Kidney glomerular epithelial cell (primary cell): ENCODE measurements around the gene ARHGAP21.
"Not testable (repeated sequence)": the region's sequence is repeated elsewhere in the genome, so short reads cannot be mapped to it uniquely, and the experiment has no call there.

Experiments
- DNase-seq: peaks from one replicate; lab custom pipeline; 2025; lab: John Stamatoyannopoulos, UW

ARHGAP21 gene

GRCh38 chr10:24723788-24724380 lies at the start of gene ARHGAP21:
Gene ARHGAP21 (minus strand): TSS chr10:24723887. CDS start chr10:24721899, 1,988 bp downstream.
- peak; percentile 62 for DNase-seq

DNA sequence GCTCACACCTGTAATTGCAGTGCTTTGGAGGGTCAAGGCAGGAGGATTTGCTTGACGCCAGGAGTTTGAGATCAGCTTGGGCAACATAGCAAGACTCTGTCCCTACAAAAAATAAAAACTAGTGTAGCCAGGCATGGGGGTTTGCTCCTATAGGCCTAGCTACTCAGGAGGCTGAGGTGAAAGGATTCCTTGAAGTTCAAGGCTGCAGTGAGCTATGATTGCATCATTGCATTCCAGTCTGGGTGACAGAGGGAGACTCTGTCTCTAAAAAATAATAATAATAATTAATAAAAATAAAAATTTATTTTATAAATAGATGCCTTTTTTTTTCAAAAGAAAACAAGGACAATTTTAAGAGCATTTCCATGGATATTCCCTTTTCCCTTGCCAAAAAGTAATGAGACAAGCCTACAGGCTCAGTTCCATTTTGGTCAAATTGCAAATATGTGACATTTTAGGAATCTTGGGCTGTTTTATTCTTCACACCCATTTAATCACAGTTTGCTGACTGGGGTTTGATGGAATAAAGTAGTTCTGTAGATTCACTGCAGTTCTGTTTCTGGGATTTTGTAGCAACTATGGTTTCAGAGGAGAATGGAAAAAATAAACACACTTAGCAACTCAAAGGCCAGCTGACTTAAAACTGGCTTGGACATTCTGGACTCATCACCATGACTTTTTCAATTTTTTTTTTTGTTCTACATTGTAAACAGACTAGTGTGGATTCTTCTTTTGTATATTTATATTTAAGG lies 48.4 kb upstream of the ARHGAP21 start:
- DNase-seq: no peak

GRCh38 chr10:24764991-24765390 lies 41.3 kb upstream of the ARHGAP21 start:
- not testable (repeated sequence) for DNase-seq

- DNase-seq: peak; percentile 15
These were observed 39.4 kb upstream of the ARHGAP21 start for GRCh38 chr10:24762966-24763623.

DNA sequence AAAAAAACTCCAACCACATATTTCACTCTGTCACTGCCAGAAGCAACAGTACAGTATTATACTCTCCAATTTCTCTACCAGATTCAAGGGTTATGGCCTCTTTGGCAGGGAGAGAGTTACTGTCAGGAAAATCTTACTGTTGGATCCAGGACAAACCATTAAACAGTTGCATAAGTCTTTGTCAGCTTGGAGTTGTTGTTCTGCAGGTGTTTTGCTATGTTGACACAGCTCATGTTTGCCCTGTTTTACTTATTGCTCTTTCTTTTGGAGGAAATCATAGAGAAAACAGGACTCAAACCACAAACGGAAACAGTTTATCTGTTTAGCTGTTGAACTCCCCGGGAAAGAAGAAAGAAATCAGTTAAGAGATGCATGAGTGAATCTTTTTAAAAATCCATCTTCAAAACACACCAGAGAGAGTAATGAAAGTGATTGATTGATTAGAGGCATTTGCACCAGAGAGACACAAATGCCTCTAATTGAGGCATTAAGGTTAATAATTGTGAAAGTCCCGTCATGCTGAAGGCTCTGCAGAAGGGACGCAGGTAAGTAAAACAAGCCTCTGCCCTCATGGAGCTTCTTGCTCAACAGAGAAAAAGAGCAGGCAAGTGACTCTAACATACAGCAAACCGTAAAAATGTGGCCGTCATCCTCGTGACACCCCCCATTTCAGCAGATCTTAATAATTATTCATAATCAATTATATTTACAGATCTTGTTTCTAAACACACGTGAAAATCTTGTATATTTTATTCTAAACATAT lies 38.7 kb upstream of the ARHGAP21 start:
- DNase-seq: no peak

- no peak for DNase-seq
These were observed 36.0 kb upstream of the ARHGAP21 start for GRCh38 chr10:24759672-24760071.

DNA sequence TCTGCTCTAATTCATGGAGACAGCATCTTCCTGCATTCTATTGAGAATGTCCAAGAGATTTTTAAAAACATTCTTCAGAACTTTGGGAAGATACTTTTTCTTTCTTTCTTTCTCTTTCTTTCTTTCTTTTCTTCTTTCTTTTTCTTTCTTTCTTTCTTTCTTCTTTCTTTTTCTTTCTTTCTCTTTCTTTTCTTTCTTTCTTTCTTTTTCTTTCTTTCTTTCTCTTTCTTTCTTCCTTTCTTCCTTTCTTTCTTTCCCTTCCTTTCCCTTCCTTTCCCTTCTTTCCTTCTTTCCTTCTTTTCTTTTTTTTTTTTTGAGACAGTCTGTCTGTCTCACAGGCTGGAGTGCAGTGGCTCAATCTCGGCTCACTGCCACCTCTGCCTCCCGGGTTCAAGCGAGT lies 34.6 kb upstream of the ARHGAP21 start:
- not testable (repeated sequence) for DNase-seq

- DNase-seq: no peak
These were observed 32.6 kb upstream of the ARHGAP21 start for GRCh38 chr10:24756283-24756682.

DNA sequence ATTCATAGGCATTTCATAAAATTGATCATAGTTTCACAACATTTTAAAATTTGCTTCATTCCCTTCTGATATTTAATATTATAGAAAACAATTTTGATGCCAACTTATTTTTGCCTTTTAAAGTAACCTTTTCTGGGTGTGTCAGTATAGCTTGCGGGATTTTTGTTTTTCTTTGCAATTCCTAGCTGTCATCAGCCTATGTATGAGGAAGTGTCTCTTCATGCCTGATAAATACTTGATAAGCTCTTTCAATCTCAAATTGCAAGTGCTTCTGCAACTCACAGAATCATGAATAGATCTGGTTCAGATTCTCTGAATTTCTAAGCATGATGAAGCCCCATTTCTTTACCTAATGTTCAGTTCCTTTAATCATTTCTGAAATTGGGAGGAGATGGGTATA lies 28.0 kb upstream of the ARHGAP21 start:
- no peak for DNase-seq

GRCh38 chr10:24750695-24751094 lies 27.0 kb upstream of the ARHGAP21 start:
- DNase-seq: no peak

DNA sequence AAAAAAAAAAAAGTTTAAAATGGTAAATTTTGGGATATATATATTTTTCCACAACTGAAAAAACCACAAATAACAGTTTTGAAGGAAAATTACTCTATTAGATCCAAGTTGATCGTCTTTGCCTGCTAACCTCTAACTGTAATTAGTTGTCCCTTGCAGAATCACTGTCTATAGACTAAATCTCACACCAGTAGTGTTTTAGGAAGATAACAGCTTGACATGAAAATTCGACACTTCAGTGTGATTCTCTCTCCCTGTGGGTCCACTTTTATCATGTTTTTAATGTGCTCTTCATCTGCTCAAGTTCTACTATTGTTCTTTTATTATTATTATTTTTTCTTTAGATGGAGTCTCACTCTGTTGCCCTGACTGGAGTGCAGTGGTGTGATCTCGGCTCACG lies 24.5 kb upstream of the ARHGAP21 start:
- no peak for DNase-seq

- DNase-seq: no peak
These were observed 21.3 kb upstream of the ARHGAP21 start for GRCh38 chr10:24744946-24745345.

- no peak for DNase-seq
These were observed 17.0 kb upstream of the ARHGAP21 start for GRCh38 chr10:24740714-24741113.

- no peak for DNase-seq
These were observed 13.3 kb upstream of the ARHGAP21 start for GRCh38 chr10:24737001-24737400.

DNA sequence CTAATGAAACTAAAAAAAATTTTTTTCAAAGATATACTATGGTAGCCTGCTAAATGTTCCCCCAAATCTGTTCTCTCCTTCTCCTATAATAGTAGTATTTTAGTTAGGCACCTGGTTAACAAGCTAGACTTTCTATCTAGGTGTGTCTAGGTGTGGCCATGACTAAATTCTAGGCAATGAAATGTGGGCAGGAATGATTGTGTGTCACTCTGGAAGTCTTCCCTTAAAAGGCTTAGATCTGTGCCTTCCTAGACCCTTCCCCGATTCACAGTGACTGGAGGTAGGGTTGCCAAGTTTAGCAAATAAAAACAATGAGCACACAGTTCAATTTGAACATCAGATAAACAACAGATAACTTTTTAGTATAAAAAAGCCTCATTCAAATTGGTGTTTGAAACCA lies 8.3 kb upstream of the ARHGAP21 start:
- no peak for DNase-seq

GRCh38 chr10:24730811-24731210 lies 7.1 kb upstream of the ARHGAP21 start:
- DNase-seq: no peak

DNA sequence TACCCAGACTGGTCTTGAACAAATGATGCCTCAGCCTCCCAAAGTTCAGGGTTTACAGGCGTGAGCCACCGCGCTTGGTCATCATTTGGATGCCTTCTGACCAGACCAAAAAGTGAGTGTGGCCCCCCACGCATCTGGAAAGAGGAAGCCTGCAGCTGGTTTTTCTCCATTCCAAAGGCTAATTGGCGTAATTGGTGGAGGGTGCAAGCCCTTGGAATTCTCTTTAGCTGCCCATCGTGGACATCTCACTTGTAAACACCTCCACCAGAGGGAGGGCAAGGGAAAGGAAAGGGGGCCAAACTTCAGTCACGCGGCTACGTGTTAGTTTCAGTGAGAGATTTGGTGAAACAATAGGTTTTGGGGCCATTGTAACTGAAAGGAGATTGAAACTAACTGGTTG lies 4.1 kb upstream of the ARHGAP21 start:
- no peak for DNase-seq

- no peak for DNase-seq
These were observed 2.9 kb upstream of the ARHGAP21 start for GRCh38 chr10:24726626-24727025.

DNA sequence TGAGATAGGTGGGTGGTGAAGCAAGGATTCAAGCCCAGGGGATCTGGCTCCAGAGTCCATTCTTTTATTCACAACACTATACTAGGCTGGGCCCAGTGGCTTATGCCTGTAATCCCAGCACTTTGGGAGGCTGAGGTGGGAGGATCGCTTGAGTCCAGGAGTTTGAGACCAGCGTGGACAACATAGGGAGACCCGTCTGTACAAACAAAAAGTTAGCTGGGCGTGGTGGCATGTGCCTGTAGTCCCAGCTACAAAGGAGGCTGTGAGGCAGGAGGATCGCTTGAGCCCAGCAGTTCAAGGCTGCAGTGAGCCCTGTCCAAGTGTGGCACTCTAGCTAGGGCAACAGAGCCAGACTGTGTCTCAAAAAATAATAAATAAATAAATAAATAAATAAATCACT lies 2.3 kb upstream of the ARHGAP21 start:
- not testable (repeated sequence) for DNase-seq

- peak; percentile 87 for DNase-seq
These were observed 918 bp upstream of the ARHGAP21 start for GRCh38 chr10:24724381-24725228.

- DNase-seq: peak; percentile 40
These were observed 300 bp downstream of the ARHGAP21 start for GRCh38 chr10:24723386-24723787.
